GM15510 (cell line): Measurements from ENCODE around the gene ACADVL.

Experiments used
- POLR2A ChIP-seq: IDR thresholded peaks from 3 replicates; pipeline ENCODE4 v1.6.1; 2011; ENCODE audit warnings: borderline replicate concordance; ENCODE audit not compliant: insufficient read length; ENCODE audit errors: extremely low read depth

Gene ACADVL

DNA sequence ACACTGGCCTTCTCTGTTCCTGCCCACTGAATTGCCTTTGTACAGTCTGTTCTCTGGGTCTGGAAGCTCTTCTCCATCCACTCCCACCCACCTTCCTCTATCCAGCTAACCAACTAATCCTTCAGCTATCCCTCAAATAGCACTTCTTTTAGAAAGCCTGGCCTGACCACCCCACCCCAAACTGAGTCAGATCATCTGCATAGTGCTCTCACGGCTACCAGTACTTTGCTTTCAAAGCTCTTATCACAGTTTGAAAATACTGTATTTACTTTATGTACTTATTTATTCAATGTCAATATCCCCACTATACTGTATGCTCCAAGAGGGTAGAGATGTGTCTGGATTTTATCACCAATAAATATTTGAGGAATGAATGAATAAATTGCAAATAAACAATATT lies 47.0 kb downstream of the ACADVL start:
- no peak for TF ChIP-seq POLR2A
